Fibroblast of villous mesenchyme (primary cell): ENCODE measurements around the gene SLC39A11. TPM values are rescaled to one million over a fixed set of nuclear protein-coding genes. Genes with fewer than 3 reads are reported as not detected.

Experiments
- DNase-seq: peaks from one replicate; pipeline ENCODE4 v3.0.0-alpha.2; 2010; ENCODE audit warnings: low read depth
- H3K4me3 ChIP-seq: 2 replicates; pipeline ENCODE4 v1.5.1; 2011; ENCODE audit warnings: low read depth, mild to moderate bottlenecking, low read length
- CTCF ChIP-seq: IDR thresholded peaks from 2 replicates; pipeline ENCODE4 v1.5.1; 2012; ENCODE audit warnings: low read depth, mild to moderate bottlenecking, low read length; ENCODE audit not compliant: insufficient read depth
- total RNA-seq: library from RNA; depleted of rRNA; stranded (reverse); fragments of >200 nt; gene quantifications from 2 replicates; pipeline ENCODE4 v1.2.3, GENCODE V29; 2012

The SLC39A11 gene
- total RNA-seq, 1 donor, result 16.0 TPM

- no peak overlapping the region for H3K4me3 ChIP-seq
- no peak for TF ChIP-seq CTCF
- DNase-seq, result no peak
Measured at GRCh38 chr17:72797142-72797541, 295.3 kb downstream of the SLC39A11 start.

GRCh38 chr17:72795941-72796340, 296.5 kb downstream of the SLC39A11 start:
- no peak for TF ChIP-seq CTCF
- H3K4me3 ChIP-seq, result no peak overlapping the region
- no peak for DNase-seq

- no peak for DNase-seq
- no peak for TF ChIP-seq CTCF
- no peak overlapping the region for H3K4me3 ChIP-seq
Measured at GRCh38 chr17:72794152-72794551, 298.3 kb downstream of the SLC39A11 start.

GRCh38 chr17:72792771-72793170, 299.7 kb downstream of the SLC39A11 start:
- TF ChIP-seq CTCF, result no peak
- H3K4me3 ChIP-seq, result no peak overlapping the region
- no peak for DNase-seq

GRCh38 chr17:72790190-72790589, 302.3 kb downstream of the SLC39A11 start:
- no peak for TF ChIP-seq CTCF
- H3K4me3 ChIP-seq, result no peak overlapping the region
- DNase-seq, result no peak

GRCh38 chr17:72789711-72790110, 302.8 kb downstream of the SLC39A11 start:
- no peak overlapping the region for H3K4me3 ChIP-seq
- TF ChIP-seq CTCF, result no peak
- DNase-seq, result no peak

GRCh38 chr17:72788950-72789585, 303.4 kb downstream of the SLC39A11 start:
- peak; percentile 13 for DNase-seq
- TF ChIP-seq CTCF, result no peak

More at GRCh38 chr17:72788950-72789585, 303.4 kb downstream of the SLC39A11 start:
- no peak overlapping the region for H3K4me3 ChIP-seq
